ENCODE measurements around the gene APOL5. TPM values are rescaled to one million over a fixed set of nuclear protein-coding genes. Genes with fewer than 3 reads are reported as not detected.

Gene APOL5
- total and polyA plus RNA-seq, 12 donors, result 0.06 TPM; not detected in 11

- Histone ChIP-seq H3K27me3 (no peaks in the 10 kb centered on the region), H3K27ac (no peak overlapping the region), H3K9me3 (no peaks in the 10 kb centered on the region), H3K4me1 (peaks cover 0 to 12% (median 0%) of the 10 kb centered on the region in 9 donors), H3K4me3 (no peak overlapping the region), H3K36me3 (no peaks in the 10 kb centered on the region)
- WGBS, 2 donors, result 89 to 99% methylated on average over 2 of the region's 2 CpGs
- intact Hi-C loops (cut with DNase I), result no loop called here
- no peak for DNase-seq
- no peak for ATAC-seq
- TF ChIP-seq CTCF (IDR thresholded peaks at IDR 0.05), result no peak
These were observed 11.6 kb downstream of the APOL5 start for GRCh38 chr22:35729309-35729698.

GRCh38 chr22:35731321-35731720, 13.6 kb downstream of the APOL5 start:
- intact Hi-C loops (cut with DNase I), result loop anchor here in 3 of 10 donors (10.0 kb wide), 2 partner anchors 97 to 107 kb away; no protein-coding TSS in a partner anchor
- Histone ChIP-seq H3K27ac (no peak overlapping the region), H3K9me3 (no peaks in the 10 kb centered on the region), H3K4me1 (peaks cover 0 to 19% (median 0%) of the 10 kb centered on the region in 9 donors), H3K36me3 (no peaks in the 10 kb centered on the region), H3K27me3 (no peaks in the 10 kb centered on the region), H3K4me3 (no peak overlapping the region)
- 84 to 88% methylated on average over 10 of the region's 10 CpGs for WGBS, 2 donors
- no peak for TF ChIP-seq CTCF (IDR thresholded peaks at IDR 0.05)
- DNase-seq (no peak), ATAC-seq (no peak)

- Histone ChIP-seq H3K27me3 (no peaks in the 10 kb centered on the region), H3K4me3 (no peak overlapping the region), H3K9me3 (no peaks in the 10 kb centered on the region), H3K27ac (no peak overlapping the region), H3K4me1 (peaks cover 0 to 19% (median 0%) of the 10 kb centered on the region in 9 donors), H3K36me3 (no peaks in the 10 kb centered on the region)
- TF ChIP-seq CTCF (IDR thresholded peaks at IDR 0.05), result no peak
- no peak for DNase-seq
- intact Hi-C loops (cut with DNase I), result loop anchor here in 3 of 10 donors (10.0 kb wide), 2 partner anchors 97 to 107 kb away; no protein-coding TSS in a partner anchor
- WGBS, 2 donors, result 94 to 96% methylated on average over 9 of the region's 9 CpGs
- ATAC-seq, result no peak
These were observed 14.4 kb downstream of the APOL5 start for GRCh38 chr22:35732116-35732515.

- Histone ChIP-seq H3K27ac (no peak overlapping the region), H3K4me1 (peaks cover 0 to 19% (median 0%) of the 10 kb centered on the region in 9 donors), H3K27me3 (no peaks in the 10 kb centered on the region), H3K9me3 (no peaks in the 10 kb centered on the region), H3K36me3 (peaks cover 0 to 4% (median 0%) of the 10 kb centered on the region in 9 donors), H3K4me3 (no peak overlapping the region)
- intact Hi-C loops (cut with DNase I), result loop anchor here in 3 of 10 donors (10.0 kb wide), 2 partner anchors 98 to 108 kb away; no protein-coding TSS in a partner anchor
- WGBS, 2 donors, result 87 to 92% methylated on average over 10 of the region's 10 CpGs
- DNase-seq (no peak), ATAC-seq (no peak)
- no peak for TF ChIP-seq CTCF (IDR thresholded peaks at IDR 0.05)
These were observed 15.4 kb downstream of the APOL5 start for GRCh38 chr22:35733036-35733435.

Measured in heart right ventricle (tissue), 16 donors.